IMR-90 (cell line): ENCODE results near the gene MXRA8. TPM values are rescaled to one million over a fixed set of nuclear protein-coding genes. Genes with fewer than 3 reads are reported as not detected.
"Not testable (repeated sequence)": the region's sequence is repeated elsewhere in the genome, so short reads cannot be mapped to it uniquely, and the experiment has no call there.

Experiments
- ATAC-seq: fragments of 200-7000 bp; cut with Tn5 transposase; 2 replicates; pipeline ENCODE4 v1.9.1; 2020; ENCODE audit warnings: low read depth, mild to moderate bottlenecking, moderate library complexity
- BruUV-seq: library from RNA; stranded (reverse); fragments of 400-500 nt; replicated peaks from 2 replicates; lab custom pipeline; 2021; lab: Mats Ljungman, UMichigan
- CTCF ChIA-PET: fragments of 300-600 bp; formaldehyde crosslinking; extraction: SDS; loops from one replicate; lab custom pipeline; 2021; ENCODE audit warnings: antibody characterized with exemption; lab: Yijun Ruan, JAX
- POLR2A ChIA-PET: fragments of 300-600 bp; sonication (Branson Sonifier 250); formaldehyde crosslinking; loops from one replicate; lab custom pipeline; 2022; ENCODE audit warnings: antibody characterized with exemption; ENCODE audit not compliant: unreplicated experiment; lab: Charles Lee
- DNase-seq: peaks from one replicate; pipeline ENCODE4 v3.0.0; 2013
- H2AFZ ChIP-seq: replicated peaks from 2 replicates; pipeline ENCODE3; 2013; ENCODE audit warnings: low read length, mild to moderate bottlenecking; ENCODE audit not compliant: poor library complexity
- H2AK5ac ChIP-seq: 2 replicates; pipeline ENCODE4 v1.6.1; 2013; ENCODE audit warnings: low read depth, low read length, inconsistent platforms
- H2AK9ac ChIP-seq: replicated peaks from 2 replicates; pipeline ENCODE3; 2013; ENCODE audit warnings: mild to moderate bottlenecking, low read depth, low read length, moderate library complexity; ENCODE audit not compliant: poor library complexity
- H2BK120ac ChIP-seq: 2 replicates; pipeline ENCODE4 v1.6.1; 2013; ENCODE audit warnings: low read depth, low read length, inconsistent platforms
- H2BK15ac ChIP-seq: 3 replicates; pipeline ENCODE4 v1.6.1; 2013; ENCODE audit warnings: low read depth, low read length, inconsistent platforms
- H2BK20ac ChIP-seq: 2 replicates; pipeline ENCODE4 v1.6.1; 2013; ENCODE audit warnings: low read depth, mild to moderate bottlenecking, inconsistent platforms, low read length, moderate library complexity
- H2BK5ac ChIP-seq: 2 replicates; pipeline ENCODE4 v1.6.1; 2013; ENCODE audit warnings: mild to moderate bottlenecking, low read depth, low read length, inconsistent platforms; ENCODE audit not compliant: poor library complexity, severe bottlenecking
- H3K14ac ChIP-seq: replicated peaks from 2 replicates; pipeline ENCODE4 v1.6.1; 2013; ENCODE audit warnings: low read depth, low read length, inconsistent platforms
- H3K18ac ChIP-seq: 2 replicates; pipeline ENCODE4 v1.6.1; 2013; ENCODE audit warnings: low read depth, low read length, control low read depth
- H3K23ac ChIP-seq: 2 replicates; pipeline ENCODE4 v1.6.1; 2013; ENCODE audit warnings: low read depth, low read length, inconsistent platforms
- H3K27ac ChIP-seq: 2 replicates; pipeline ENCODE4 v1.5.1; 2013; ENCODE audit warnings: mild to moderate bottlenecking, control low read depth, low read length; ENCODE audit not compliant: insufficient read depth
- H3K27me3 ChIP-seq: 2 replicates; pipeline ENCODE4 v1.6.1; 2013; ENCODE audit warnings: low read length; ENCODE audit not compliant: control insufficient read depth, insufficient read depth
- H3K36me3 ChIP-seq: 2 replicates; pipeline ENCODE4 v1.6.1; 2013; ENCODE audit warnings: low read length, mixed read lengths; ENCODE audit not compliant: control insufficient read depth, insufficient read depth
- H3K4ac ChIP-seq: 2 replicates; pipeline ENCODE4 v1.6.1; 2013; ENCODE audit warnings: low read depth, low read length, inconsistent platforms
- H3K4me1 ChIP-seq: 2 replicates; pipeline ENCODE4 v1.6.1; 2013; ENCODE audit warnings: low read length, mixed read lengths; ENCODE audit not compliant: control insufficient read depth, insufficient read depth
- H3K4me2 ChIP-seq: 2 replicates; pipeline ENCODE4 v1.6.1; 2013; ENCODE audit warnings: low read depth, mild to moderate bottlenecking, control low read depth, low read length, moderate library complexity
- H3K4me3 ChIP-seq: 2 replicates; pipeline ENCODE4 v1.5.1; 2013; ENCODE audit warnings: low read depth, mild to moderate bottlenecking, control low read depth, low read length, moderate library complexity; ENCODE audit not compliant: insufficient read depth
- H3K56ac ChIP-seq: 2 replicates; pipeline ENCODE4 v1.6.1; 2013; ENCODE audit warnings: low read length, inconsistent platforms; ENCODE audit not compliant: insufficient read depth; ENCODE audit errors: extremely low read depth
- H3K79me1 ChIP-seq, 2 experiments: 2 replicates each; pipeline ENCODE4 v1.6.1; 2013; ENCODE audit warnings: low read length in 2 of 2, inconsistent platforms in 1 of 2, low read depth in 1 of 2
- H3K9ac ChIP-seq: 2 replicates; pipeline ENCODE4 v1.6.1; 2013; ENCODE audit warnings: low read depth, low read length, control low read depth
- H3K9me1 ChIP-seq: 2 replicates; pipeline ENCODE4 v1.6.1; 2013; ENCODE audit warnings: low read length, inconsistent platforms; ENCODE audit not compliant: insufficient read depth
- H3K9me3 ChIP-seq: 2 replicates; pipeline ENCODE4 v1.6.1; 2013; ENCODE audit warnings: low read length; ENCODE audit not compliant: control insufficient read depth, insufficient read depth
- H4K20me1 ChIP-seq: 2 replicates; pipeline ENCODE4 v1.6.1; 2013; ENCODE audit warnings: low read length, inconsistent platforms; ENCODE audit not compliant: insufficient read depth
- H4K5ac ChIP-seq: 2 replicates; pipeline ENCODE4 v1.6.1; 2013; ENCODE audit warnings: mild to moderate bottlenecking, low read depth, low read length, control low read depth
- H4K8ac ChIP-seq, 2 experiments: 2 replicates each; pipeline ENCODE4 v1.6.1; 2013; ENCODE audit warnings: low read depth in 2 of 2, low read length in 2 of 2, control low read depth in 1 of 2, inconsistent platforms in 1 of 2
- H4K91ac ChIP-seq: 2 replicates; pipeline ENCODE4 v1.6.1; 2013; ENCODE audit warnings: low read depth, low read length, inconsistent platforms; ENCODE audit not compliant: insufficient read depth
- WGBS, 2 experiments: methylation state at CpG; one replicate each; pipeline versions ENCODE4 v1.1.5 to v1.1.7; 2013; ENCODE audit warnings: missing lambda C conversion rate in 2 of 2; ENCODE audit not compliant: insufficient read length in 1 of 2; ENCODE audit errors: extremely low coverage in 2 of 2; 5-methylcytosine and 5-hydroxymethylcytosine counted together
- dilution Hi-C: fragments of 300-500 bp; cut with HindIII; formaldehyde crosslinking; loops from one replicate; pipeline ENCODE4 v1.14.3; 2018; ENCODE audit warnings: low sequenced_read_pairs; ENCODE audit not compliant: unreplicated experiment
- in situ Hi-C: fragments of 300-500 bp; cut with MboI; formaldehyde crosslinking; loops from 3 replicates; pipeline ENCODE4 v1.14.3; 2019; ENCODE audit warnings: low sequenced_read_pairs, inconsistent platforms, mixed read lengths
- intact Hi-C: fragments of 100-400 bp; cut with micrococcal nuclease; formaldehyde crosslinking; loops from 2 replicates; pipeline ENCODE4 v1.10.0; 2022
- polyA plus RNA-seq, 3 experiments: library from polyadenylated mRNA; depleted of rRNA; stranded (reverse); fragments of >200 nt; gene quantifications; 2 replicates each; pipeline ENCODE4 v1.2.3, GENCODE V29; 2012; ENCODE audit warnings: low replicate concordance in 1 of 3
- total RNA-seq: library from RNA; depleted of rRNA; stranded (reverse); fragments of >200 nt; gene quantifications from 2 replicates; pipeline ENCODE4 v1.2.3, GENCODE V29; 2012

MXRA8 gene
- total and polyA plus RNA-seq, 2 of the 4 experiments (the other 2 are of a cell fraction): 92.5 to 469 TPM

GRCh38 chr1:1316199-1316598 lies 42.2 kb downstream of the MXRA8 start:
- CTCF ChIA-PET, H4K8ac ChIP-seq, H3K9me1 ChIP-seq, H3K27me3 ChIP-seq, DNase-seq, H3K18ac ChIP-seq, H3K56ac ChIP-seq, POLR2A ChIA-PET, H3K9ac ChIP-seq, ATAC-seq, H4K91ac ChIP-seq, H3K9me3 ChIP-seq, H2BK15ac ChIP-seq, in situ Hi-C loops, H2AFZ ChIP-seq, H4K5ac ChIP-seq, H3K23ac ChIP-seq, intact Hi-C loops, H3K4ac ChIP-seq, H3K27ac ChIP-seq, H2BK20ac ChIP-seq, H3K4me2 ChIP-seq, H2AK9ac ChIP-seq, BruUV-seq, H3K4me3 ChIP-seq, H3K14ac ChIP-seq, H2AK5ac ChIP-seq, dilution Hi-C loops, H3K4me1 ChIP-seq, H2BK120ac ChIP-seq, H2BK5ac ChIP-seq: not testable (repeated sequence)
- H3K79me1 ChIP-seq: peaks cover 16 to 64% of the 10 kb centered on the region in 2 experiments
- whole genome bisulfite sequencing, 2 experiments: 72% methylated on average over 3 of the region's 8 CpGs; no CpG with 5 or more reads in 1 of the 2 experiments
- H4K20me1 ChIP-seq: peaks cover 70% of the 10 kb centered on the region
- peaks cover 67% of the 10 kb centered on the region for H3K36me3 ChIP-seq
